ENCODE data around the gene ALDH3A1.

Gene ALDH3A1

DNA sequence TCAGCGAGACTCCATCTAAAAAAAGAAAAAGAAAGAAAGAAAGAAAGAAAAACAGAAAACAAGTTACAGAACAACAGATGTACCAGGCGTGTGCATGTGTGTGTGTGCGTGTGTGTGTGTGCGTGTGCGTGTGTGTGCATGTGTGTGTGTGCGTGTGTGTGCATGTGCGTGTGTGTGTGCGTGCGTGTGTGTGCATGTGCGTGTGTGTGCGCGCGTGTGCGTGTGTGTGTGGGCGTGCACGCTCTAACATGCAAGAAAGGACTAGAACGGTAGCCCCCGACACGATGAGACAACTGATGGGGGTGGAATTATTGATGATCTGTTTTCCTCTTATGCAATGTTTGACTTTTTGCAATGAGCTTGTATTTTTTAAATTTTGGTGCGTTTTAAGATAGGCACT, 1.6 kb downstream of the ALDH3A1 start:
- Histone ChIP-seq H3K4me3 (ENCODE audit: low read depth, low read length) (no peak overlapping the region), H3K27me3 (replicated peaks) (no peaks in the 10 kb centered on the region), H3K27ac (no peak overlapping the region), H3K36me3 (replicated peaks) (no peaks in the 10 kb centered on the region)
- no peak for TF ChIP-seq CTCF (IDR thresholded peaks at IDR 0.05; ENCODE audit: low read depth, low read length, missing control alignments)
- DNase-seq = no peak
- in situ Hi-C loops (cut with HindIII; ENCODE audit: low pct_ligation_motif_present, low sequenced_read_pairs) = no loop called here

GRCh38 chr17:19744922-19745757, 3.0 kb downstream of the ALDH3A1 start:
- in situ Hi-C loops (cut with HindIII; ENCODE audit: low pct_ligation_motif_present, low sequenced_read_pairs) = no loop called here
- DNase-seq = peak; percentile 68
- peak; percentile 90 for TF ChIP-seq CTCF (IDR thresholded peaks at IDR 0.05; ENCODE audit: low read depth, low read length, missing control alignments)
- Histone ChIP-seq H3K27me3 (replicated peaks) (no peaks in the 10 kb centered on the region), H3K27ac (no peak overlapping the region), H3K36me3 (replicated peaks) (no peaks in the 10 kb centered on the region), H3K4me3 (ENCODE audit: low read depth, low read length) (no peak overlapping the region)

DNA sequence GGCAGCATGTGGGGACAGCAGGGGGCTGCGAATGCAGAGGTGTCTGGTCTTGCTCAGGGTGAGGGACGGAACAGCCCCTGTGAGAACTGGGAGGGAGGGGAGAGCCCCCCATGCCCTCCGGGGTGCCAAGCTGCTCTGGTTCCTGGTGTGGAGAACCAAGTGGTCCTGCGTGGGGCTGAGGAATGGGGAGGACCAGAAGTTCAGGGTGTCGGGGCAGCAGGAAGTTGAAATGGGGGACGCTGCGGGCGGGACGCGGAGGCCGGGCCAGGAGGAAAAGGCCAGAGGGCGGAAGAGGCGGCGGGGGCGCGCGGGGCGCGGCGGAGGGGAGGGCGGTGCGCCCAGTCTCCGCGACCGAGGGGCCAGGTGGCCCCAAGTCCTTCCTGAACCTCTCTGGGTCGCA, 3.6 kb downstream of the ALDH3A1 start:
- Histone ChIP-seq H3K4me3 (ENCODE audit: low read depth, low read length) (peak overlapping the region; percentile 20), H3K36me3 (replicated peaks) (no peaks in the 10 kb centered on the region), H3K27me3 (replicated peaks) (no peaks in the 10 kb centered on the region), H3K27ac (no peak overlapping the region)
- TF ChIP-seq CTCF (IDR thresholded peaks at IDR 0.05; ENCODE audit: low read depth, low read length, missing control alignments) = no peak
- in situ Hi-C loops (cut with HindIII; ENCODE audit: low pct_ligation_motif_present, low sequenced_read_pairs) = no loop called here
- no peak for DNase-seq

DNA sequence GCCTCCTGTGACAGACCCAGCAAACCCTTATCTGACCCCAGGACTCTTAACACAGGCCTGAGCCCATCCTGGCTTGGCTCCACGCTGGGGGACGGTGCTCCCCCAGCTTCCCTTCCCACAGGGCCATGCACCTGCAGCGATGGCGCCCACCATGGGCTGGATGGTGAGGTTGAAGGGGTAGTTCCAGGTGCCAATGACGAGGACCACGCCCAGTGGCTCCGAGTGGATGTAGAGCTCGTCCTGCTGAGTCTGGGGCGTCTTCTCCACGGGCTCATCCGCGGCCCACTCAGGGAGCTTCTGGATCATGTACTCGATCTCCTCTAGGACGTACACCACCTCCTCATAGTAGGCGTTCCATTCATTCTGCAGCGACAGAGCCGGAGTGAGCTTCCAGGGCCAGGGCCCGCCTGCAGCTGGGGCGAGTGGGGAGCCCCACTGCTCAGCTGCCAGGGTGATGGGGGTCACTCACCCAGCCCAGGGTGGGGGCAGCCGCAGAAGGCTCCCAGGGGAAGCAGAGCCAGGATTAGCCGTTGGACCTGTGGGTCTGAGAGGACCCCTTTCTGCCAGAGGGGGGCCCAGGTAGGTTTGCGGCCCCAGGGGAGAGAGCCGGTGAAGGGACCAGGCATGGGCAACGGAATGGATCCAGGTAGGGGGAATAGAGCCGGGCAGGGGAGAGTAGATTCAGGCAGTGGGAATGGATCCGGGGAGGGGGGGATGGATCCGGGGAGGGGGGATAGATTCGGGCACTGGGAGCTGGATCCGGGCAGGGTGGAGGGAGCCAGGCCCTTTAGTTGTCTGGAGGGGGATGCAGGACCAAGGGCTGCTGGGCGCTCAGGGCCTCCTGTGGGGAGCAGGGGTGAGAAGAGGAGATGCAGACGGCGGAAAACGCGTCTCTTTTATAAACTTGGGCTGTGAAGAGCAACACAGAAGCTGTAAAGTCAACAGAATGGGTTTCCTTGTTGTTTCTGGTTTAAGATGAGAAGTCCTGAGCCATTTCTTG, 4.7 kb downstream of the ALDH3A1 start:
- Histone ChIP-seq H3K27ac (no peak overlapping the region), H3K36me3 (replicated peaks) (no peaks in the 10 kb centered on the region), H3K4me3 (ENCODE audit: low read depth, low read length) (no peak overlapping the region), H3K27me3 (replicated peaks) (no peaks in the 10 kb centered on the region)
- TF ChIP-seq CTCF (IDR thresholded peaks at IDR 0.05; ENCODE audit: low read depth, low read length, missing control alignments) = no peak
- in situ Hi-C loops (cut with HindIII; ENCODE audit: low pct_ligation_motif_present, low sequenced_read_pairs) = no loop called here
- no peak for DNase-seq

DNA sequence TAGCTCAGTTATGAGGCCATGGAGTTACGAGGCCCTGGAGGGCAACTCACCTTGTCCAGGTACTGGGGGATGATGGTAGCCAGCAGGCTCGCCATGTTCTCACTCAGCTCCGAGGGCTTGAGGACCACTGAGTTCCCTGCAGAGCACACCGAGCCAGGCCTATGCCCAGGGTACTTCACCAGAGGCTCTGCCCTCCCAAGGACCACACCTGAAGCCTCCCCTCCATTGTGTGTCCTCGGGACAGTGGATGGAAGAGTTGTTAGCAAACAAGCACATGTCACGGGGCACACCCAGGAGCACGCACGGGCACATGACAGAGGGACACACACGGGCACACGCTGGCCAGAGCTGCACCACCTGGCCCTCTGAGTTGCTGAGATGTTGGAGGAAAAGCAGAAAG, 5.6 kb downstream of the ALDH3A1 start:
- Histone ChIP-seq H3K27ac (no peak overlapping the region), H3K4me3 (ENCODE audit: low read depth, low read length) (no peak overlapping the region), H3K27me3 (replicated peaks) (no peaks in the 10 kb centered on the region), H3K36me3 (replicated peaks) (no peaks in the 10 kb centered on the region)
- no peak for DNase-seq
- in situ Hi-C loops (cut with HindIII; ENCODE audit: low pct_ligation_motif_present, low sequenced_read_pairs) = no loop called here
- no peak for TF ChIP-seq CTCF (IDR thresholded peaks at IDR 0.05; ENCODE audit: low read depth, low read length, missing control alignments)

Data from brain microvascular endothelial cell (primary cell).